Osteoblast (primary cell): ENCODE data around the gene RSRC1. TPM values are rescaled to one million over a fixed set of nuclear protein-coding genes. Genes with fewer than 3 reads are reported as not detected.
A peak's percentile ranks its signal among the peaks of the same experiment; 100 is the strongest.

Source experiments
- DNase-seq: peaks from one replicate; pipeline ENCODE4 v3.0.0; 2011; ENCODE audit warnings: low spot score, mixed read lengths; ENCODE audit not compliant: insufficient read length; ENCODE audit errors: missing footprints
- H2AFZ ChIP-seq: 2 replicates; pipeline ENCODE4 v1.6.0; 2011; ENCODE audit warnings: mild to moderate bottlenecking, low read length
- H3K27ac ChIP-seq: 2 replicates; pipeline ENCODE4 v1.5.1; 2011; ENCODE audit warnings: mild to moderate bottlenecking, low read depth, low read length, moderate library complexity
- H3K27me3 ChIP-seq: 2 replicates; pipeline ENCODE4 v1.6.0; 2012; ENCODE audit warnings: mild to moderate bottlenecking, control low read depth, inconsistent platforms, low read length, moderate library complexity; ENCODE audit not compliant: insufficient read depth
- H3K36me3 ChIP-seq: 2 replicates; pipeline ENCODE4 v1.5.1; 2011; ENCODE audit warnings: mild to moderate bottlenecking, low read length, control low read depth, moderate library complexity; ENCODE audit not compliant: insufficient read depth
- H3K4me1 ChIP-seq: 2 replicates; pipeline ENCODE4 v1.5.1; 2011; ENCODE audit warnings: mild to moderate bottlenecking, low read length, control low read depth, moderate library complexity; ENCODE audit not compliant: insufficient read depth
- H3K4me2 ChIP-seq: 2 replicates; pipeline ENCODE4 v1.6.0; 2011; ENCODE audit warnings: mild to moderate bottlenecking, low read length; ENCODE audit not compliant: insufficient read depth
- H3K4me3 ChIP-seq: fragments of 200-600 bp; sonication (generic); 3 replicates; pipeline ENCODE4 v1.5.1; 2012; ENCODE audit warnings: mild to moderate bottlenecking, low read length, inconsistent platforms; ENCODE audit not compliant: insufficient read depth
- H3K79me2 ChIP-seq: 2 replicates; pipeline ENCODE4 v1.6.0; 2012; ENCODE audit warnings: mild to moderate bottlenecking, low read length, control low read depth, inconsistent platforms; ENCODE audit not compliant: insufficient read depth
- H3K9me3 ChIP-seq: 2 replicates; pipeline ENCODE4 v1.5.1; 2011; ENCODE audit warnings: low read depth, low read length, control low read depth
- H4K20me1 ChIP-seq: 2 replicates; pipeline ENCODE4 v1.6.0; 2012; ENCODE audit warnings: mild to moderate bottlenecking, low read length, control low read depth; ENCODE audit not compliant: insufficient read depth
- CTCF ChIP-seq: IDR thresholded peaks from 2 replicates; pipeline ENCODE4 v1.5.1; 2011; ENCODE audit warnings: mild to moderate bottlenecking, low read depth, low read length, moderate library complexity; ENCODE audit errors: extremely low read depth
- total RNA-seq: library from RNA; depleted of rRNA; stranded (reverse); fragments of >200 nt; gene quantifications from 2 replicates; pipeline ENCODE4 v1.2.3, GENCODE V29; 2012

RSRC1 gene
- total RNA-seq, 1 donor, result 69.8 TPM

- Histone ChIP-seq H3K4me3 (no peak overlapping the region), H3K27ac (no peak overlapping the region), H3K4me1 (peaks cover 37% of the 10 kb centered on the region), H3K27me3 (no peaks in the 10 kb centered on the region), H2AFZ (no peak overlapping the region), H4K20me1 (no peaks in the 10 kb centered on the region), H3K9me3 (no peaks in the 10 kb centered on the region), H3K4me2 (no peak overlapping the region), H3K36me3 (no peaks in the 10 kb centered on the region), H3K79me2 (no peaks in the 10 kb centered on the region)
- no peak for DNase-seq
- no peak for TF ChIP-seq CTCF
Measured at GRCh38 chr3:158165141-158165655, 55.3 kb downstream of the RSRC1 start.

- H3K27ac ChIP-seq, result no peak overlapping the region
- no peaks in the 10 kb centered on the region for H3K27me3 ChIP-seq
- no peak for TF ChIP-seq CTCF
- H3K4me1 ChIP-seq, result peaks cover 32% of the 10 kb centered on the region
- H3K36me3 ChIP-seq, result no peaks in the 10 kb centered on the region
- no peaks in the 10 kb centered on the region for H3K9me3 ChIP-seq
- no peaks in the 10 kb centered on the region for H4K20me1 ChIP-seq
- H3K4me3 ChIP-seq, result no peak overlapping the region
- no peaks in the 10 kb centered on the region for H3K79me2 ChIP-seq
- H2AFZ ChIP-seq, result no peak overlapping the region
- DNase-seq, result no peak
- no peak overlapping the region for H3K4me2 ChIP-seq
Measured at GRCh38 chr3:158165730-158166129, 55.8 kb downstream of the RSRC1 start.

- H3K4me2 ChIP-seq, result no peak overlapping the region
- no peak overlapping the region for H2AFZ ChIP-seq
- H3K27ac ChIP-seq, result no peak overlapping the region
- DNase-seq, result no peak
- H4K20me1 ChIP-seq, result no peaks in the 10 kb centered on the region
- peaks cover 27% of the 10 kb centered on the region for H3K4me1 ChIP-seq
- no peak overlapping the region for H3K4me3 ChIP-seq
- no peaks in the 10 kb centered on the region for H3K79me2 ChIP-seq
- TF ChIP-seq CTCF, result no peak
- no peaks in the 10 kb centered on the region for H3K36me3 ChIP-seq
- H3K27me3 ChIP-seq, result no peaks in the 10 kb centered on the region
- H3K9me3 ChIP-seq, result no peaks in the 10 kb centered on the region
Measured at GRCh38 chr3:158166223-158166622, 56.3 kb downstream of the RSRC1 start.

GRCh38 chr3:158167737-158168557, 58.1 kb downstream of the RSRC1 start:
- Histone ChIP-seq H3K9me3 (no peaks in the 10 kb centered on the region), H3K36me3 (no peaks in the 10 kb centered on the region), H3K4me2 (peak overlapping the region; percentile 60), H4K20me1 (no peaks in the 10 kb centered on the region), H3K27ac (peak overlapping the region; percentile 63), H3K4me1 (peaks cover 23% of the 10 kb centered on the region), H3K79me2 (no peaks in the 10 kb centered on the region), H2AFZ (no peak overlapping the region), H3K27me3 (no peaks in the 10 kb centered on the region), H3K4me3 (no peak overlapping the region)
- peak; percentile 58 for DNase-seq
- TF ChIP-seq CTCF, result no peak
